SK-N-SH (cell line): Measurements from ENCODE around the gene NR2E3. TPM values are rescaled to one million over a fixed set of nuclear protein-coding genes. Genes with fewer than 3 reads are reported as not detected.

ENCODE experiments used
- CTCF ChIA-PET: fragments of 300-600, 350-600 bp; formaldehyde crosslinking; extraction: SDS; loops from one replicate; lab custom pipeline; 2021; lab: Yijun Ruan, JAX
- POLR2A ChIA-PET: fragments of 350-600 bp; sonication (Branson Sonifier 250); formaldehyde crosslinking; extraction: SDS; loops from one replicate; lab custom pipeline; 2020; ENCODE audit warnings: antibody characterized with exemption, inconsistent platforms; lab: Yijun Ruan, JAX
- DNase-seq: peaks from one replicate; pipeline ENCODE4 v3.0.0; 2012
- H2AFZ ChIP-seq: fragments of 200-600 bp; sonication (generic); 2 replicates; pipeline ENCODE4 v1.8.1; 2016; ENCODE audit warnings: antibody characterized with exemption, mild to moderate bottlenecking, low read depth
- H3F3A ChIP-seq: fragments of 200-600 bp; sonication (generic); replicated peaks from 2 replicates; pipeline ENCODE3; 2016; ENCODE audit warnings: antibody characterized with exemption, mild to moderate bottlenecking; ENCODE audit not compliant: insufficient read depth
- H3K27ac ChIP-seq, 2 experiments: fragments of 200-500 bp in 1 of 2; fragments of 200-600 bp in 1 of 2; sonication (Bioruptor generic) in 1 of 2; sonication (generic), shearing (Covaris generic) in 1 of 2; 2 replicates each; pipeline versions ENCODE4 v1.5.1 to v1.6.1; 2014 to 2016; ENCODE audit warnings: low read depth in 2 of 2, inconsistent platforms in 1 of 2, low read length in 1 of 2, mild to moderate bottlenecking in 1 of 2, mixed read lengths in 1 of 2
- H3K27me3 ChIP-seq: fragments of 200-600 bp; sonication (generic), shearing (Covaris generic); 2 replicates; pipeline ENCODE4 v1.6.1; 2016; ENCODE audit warnings: mixed run types; ENCODE audit not compliant: insufficient read depth
- H3K36me3 ChIP-seq, 2 experiments: fragments of 200-500 bp in 1 of 2; fragments of 200-600 bp in 1 of 2; sonication (Bioruptor generic) in 1 of 2; sonication (generic) in 1 of 2; replicated peaks in 1 of 2; 2 replicates each; pipeline versions ENCODE3 to v1.5.1; 2014 to 2016; ENCODE audit warnings: low read length in 1 of 2, mild to moderate bottlenecking in 1 of 2; ENCODE audit not compliant: insufficient read depth in 2 of 2, control insufficient read depth in 1 of 2
- H3K4me1 ChIP-seq, 2 experiments: fragments of 200-500 bp in 1 of 2; fragments of 200-600 bp in 1 of 2; sonication (Bioruptor generic) in 1 of 2; sonication (generic), shearing (Covaris generic) in 1 of 2; 2 replicates each; pipeline versions ENCODE4 v1.5.1 to v1.6.1; 2014 to 2016; ENCODE audit warnings: low read depth in 1 of 2, low read length in 1 of 2, mixed run types in 1 of 2; ENCODE audit not compliant: insufficient read depth in 2 of 2, control insufficient read depth in 1 of 2
- H3K4me2 ChIP-seq: fragments of 200-600 bp; sonication (generic), shearing (Covaris generic); 2 replicates; pipeline ENCODE4 v1.6.1; 2017; ENCODE audit warnings: mixed run types
- H3K4me3 ChIP-seq, 2 experiments: fragments of 200-500 bp in 1 of 2; fragments of 200-600 bp in 1 of 2; sonication (Bioruptor generic) in 1 of 2; sonication (generic), shearing (Covaris generic) in 1 of 2; 2 replicates each; pipeline versions ENCODE4 v1.5.1 to v1.8.1; 2014 to 2016; ENCODE audit warnings: low read depth in 2 of 2, inconsistent platforms in 1 of 2, low read length in 1 of 2, mild to moderate bottlenecking in 1 of 2, mixed read lengths in 1 of 2, moderate library complexity in 1 of 2
- H3K79me2 ChIP-seq: fragments of 200-600 bp; sonication (generic); 2 replicates; pipeline ENCODE4 v1.8.1; 2017; ENCODE audit warnings: mild to moderate bottlenecking; ENCODE audit not compliant: insufficient read depth
- H3K9ac ChIP-seq: fragments of 200-600 bp; sonication (generic); 2 replicates; pipeline ENCODE4 v1.6.1; 2017; ENCODE audit warnings: mixed run types
- H3K9me2 ChIP-seq: fragments of 200-600 bp; sonication (generic); 2 replicates; pipeline ENCODE4 v1.6.1; 2017; ENCODE audit warnings: mixed run types
- H3K9me3 ChIP-seq: fragments of 200-600 bp; sonication (generic); 2 replicates; pipeline ENCODE4 v1.6.1; 2017; ENCODE audit warnings: mixed run types, mild to moderate bottlenecking, moderate library complexity
- H4K20me1 ChIP-seq: fragments of 200-600 bp; sonication (generic); 2 replicates; pipeline ENCODE4 v1.6.1; 2017; ENCODE audit warnings: mild to moderate bottlenecking, mixed run types; ENCODE audit not compliant: insufficient read depth
- CHD2 ChIP-seq: fragments of 150-350 bp; IDR thresholded peaks from 2 replicates; pipeline ENCODE4 v1.6.1; 2018; ENCODE audit warnings: low read length; ENCODE audit not compliant: partially characterized antibody
- CTCF ChIP-seq: fragments of 200-600 bp; sonication (generic); IDR thresholded peaks from 2 replicates; pipeline ENCODE4 v1.6.1; 2017; ENCODE audit warnings: antibody characterized with exemption, mild to moderate bottlenecking, moderate library complexity
- MAX ChIP-seq: IDR thresholded peaks from 2 replicates; pipeline ENCODE4 v1.4.0; 2012; ENCODE audit warnings: low read depth
- MEF2A ChIP-seq: IDR thresholded peaks from 2 replicates; pipeline ENCODE4 v1.4.0; 2012; ENCODE audit warnings: low read depth, borderline replicate concordance
- MXI1 ChIP-seq: IDR thresholded peaks from 2 replicates; pipeline ENCODE4 v1.6.1; 2012; ENCODE audit warnings: mild to moderate bottlenecking, low read depth, low read length, improper control_type of control experiment
- NFIC ChIP-seq: IDR thresholded peaks from 2 replicates; pipeline ENCODE4 v1.4.0; 2012; ENCODE audit warnings: borderline replicate concordance
- NRF1 ChIP-seq: IDR thresholded peaks from 2 replicates; pipeline ENCODE4 v1.6.1; 2012; ENCODE audit warnings: low read depth, mild to moderate bottlenecking, low read length
- POLR2AphosphoS5 ChIP-seq: IDR thresholded peaks from 2 replicates; pipeline ENCODE4 v1.6.1; 2012; ENCODE audit warnings: low read depth, low read length
- RAD21 ChIP-seq: IDR thresholded peaks from 2 replicates; pipeline ENCODE4 v1.6.1; 2012; ENCODE audit warnings: mild to moderate bottlenecking, low read length
- RCOR1 ChIP-seq: fragments of 150-350 bp; IDR thresholded peaks from 2 replicates; pipeline ENCODE4 v1.6.1; 2017; ENCODE audit warnings: antibody characterized with exemption, low read length
- REST ChIP-seq: IDR thresholded peaks from 2 replicates; pipeline ENCODE4 v1.6.1; 2012; ENCODE audit warnings: mild to moderate bottlenecking, low read depth, low read length, moderate library complexity
- RFX5 ChIP-seq: IDR thresholded peaks from 2 replicates; pipeline ENCODE4 v1.6.1; 2012; ENCODE audit warnings: mild to moderate bottlenecking, improper control_type of control experiment, low read length
- SIN3A ChIP-seq: IDR thresholded peaks from 2 replicates; pipeline ENCODE4 v1.6.1; 2012; ENCODE audit warnings: low read depth, mild to moderate bottlenecking, low read length, moderate library complexity, borderline replicate concordance
- SMC3 ChIP-seq: IDR thresholded peaks from 2 replicates; pipeline ENCODE4 v1.6.1; 2012; ENCODE audit warnings: low read depth, low read length, improper control_type of control experiment
- USF1 ChIP-seq: IDR thresholded peaks from 2 replicates; pipeline ENCODE4 v1.4.0; 2012; ENCODE audit warnings: low read depth, borderline replicate concordance
- ZBTB33 ChIP-seq: IDR thresholded peaks from 2 replicates; pipeline ENCODE4 v1.4.0; 2012; ENCODE audit warnings: low read depth, borderline replicate concordance
- WGBS: methylation state at CpG from one replicate; pipeline ENCODE4 v1.1.6; 2017; ENCODE audit warnings: low lambda C conversion rate; 5-methylcytosine and 5-hydroxymethylcytosine counted together
- polyA plus RNA-seq, 3 experiments: library from polyadenylated mRNA; depleted of rRNA; stranded (reverse); fragments of >200 nt; gene quantifications; 2 replicates each; pipeline ENCODE4 v1.2.3, GENCODE V29; 2012

The NR2E3 gene
- polyA plus RNA-seq, 1 of the 3 experiments (the other 2 are of a cell fraction): 0.18 TPM

GRCh38 chr15:71811752-71812735, 1.7 kb downstream of the NR2E3 start:
- Histone ChIP-seq H2AFZ (no peak overlapping the region), H3K9ac (no peak overlapping the region), H3K4me1 (peaks cover 9 to 11% of the 10 kb centered on the region in 2 experiments; a peak in 2 of 4 replicates), H3K27ac (no peak overlapping the region), H3K27me3 (no peaks in the 10 kb centered on the region), H3K4me3 (no peak overlapping the region), H3K9me2 (no peaks in the 10 kb centered on the region), H3K9me3 (no peaks in the 10 kb centered on the region), H3K4me2 (no peak overlapping the region), H4K20me1 (no peaks in the 10 kb centered on the region), H3F3A (no peaks in the 10 kb centered on the region), H3K79me2 (no peaks in the 10 kb centered on the region), H3K36me3 (no peaks in the 10 kb centered on the region)
- POLR2A ChIA-PET: no interaction called here
- CTCF ChIA-PET: no interaction called here
- WGBS: 95% methylated on average over 22 of the region's 38 CpGs
- peak; percentile 20 for DNase-seq
- TF ChIP-seq MAX: no peak

GRCh38 chr15:71812966-71813722, 2.8 kb downstream of the NR2E3 start:
- DNase-seq: no peak
- Histone ChIP-seq H3K9ac (no peak overlapping the region), H3K79me2 (no peaks in the 10 kb centered on the region), H3K36me3 (peaks cover 0 to 6% of the 10 kb centered on the region in 2 experiments), H3K27me3 (no peaks in the 10 kb centered on the region), H3K9me3 (no peaks in the 10 kb centered on the region), H3K4me1 (peaks cover 0 to 1% of the 10 kb centered on the region in 2 experiments; a peak in 1 of 4 replicates), H2AFZ (no peak overlapping the region), H3F3A (no peaks in the 10 kb centered on the region), H3K9me2 (no peaks in the 10 kb centered on the region), H3K4me2 (no peak overlapping the region), H3K4me3 (no peak overlapping the region), H3K27ac (no peak overlapping the region), H4K20me1 (no peaks in the 10 kb centered on the region)
- ChIA-PET CTCF (interaction anchor here (2.1 kb wide), 1 partner anchor 12 kb away, joined by 13 read pairs; no protein-coding TSS in a partner anchor), POLR2A (no interaction called here)
- WGBS: 97% methylated on average over 5 of the region's 16 CpGs
- TF ChIP-seq RCOR1 (no peak), CTCF (no peak), NFIC (no peak), RFX5 (no peak), CHD2 (no peak), RAD21 (no peak), NRF1 (no peak), SIN3A (no peak), POLR2AphosphoS5 (no peak), MEF2A (no peak), SMC3 (no peak), MXI1 (no peak), REST (no peak), USF1 (no peak), ZBTB33 (no peak)
